DMS53 treated with DMSO at 0.1 percent for 48 hours (cell line): ENCODE data around the gene FUBP1.
"Not testable (repeated sequence)": the region's sequence is repeated elsewhere in the genome, so short reads cannot be mapped to it uniquely, and the experiment has no call there.

ENCODE experiments used
- DNase-seq: peaks from one replicate; lab custom pipeline; 2025; ENCODE audit not compliant: unreplicated experiment; lab: John Stamatoyannopoulos, UW

The FUBP1 gene

GRCh38 chr1:77990629-77991204, 11.8 kb upstream of the FUBP1 start:
- DNase-seq = no peak

DNA sequence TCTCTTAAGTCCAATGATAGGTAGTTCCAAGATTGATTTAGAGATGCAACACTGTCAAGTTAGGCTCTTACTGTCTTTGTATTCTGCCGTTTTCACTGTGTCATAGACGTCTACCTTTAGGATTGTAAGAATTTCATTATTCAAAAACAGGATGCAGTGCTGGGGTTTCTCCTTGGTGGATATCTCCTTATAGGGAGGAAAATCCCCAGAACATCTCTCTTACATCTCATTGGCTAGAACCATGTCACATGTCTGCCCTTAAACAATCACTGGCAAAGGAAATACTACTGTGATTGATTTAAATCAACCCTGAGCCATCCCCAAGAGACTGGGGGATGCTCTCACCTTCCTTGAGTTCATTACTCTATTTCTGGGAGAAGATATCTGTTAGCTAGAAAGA, 10.9 kb upstream of the FUBP1 start:
- DNase-seq = no peak

- DNase-seq = no peak
These were observed 9.0 kb upstream of the FUBP1 start for GRCh38 chr1:77987919-77988318.

- DNase-seq = no peak
These were observed 7.9 kb upstream of the FUBP1 start for GRCh38 chr1:77986810-77987209.

- no peak for DNase-seq
These were observed 5.8 kb upstream of the FUBP1 start for GRCh38 chr1:77984629-77985028.

DNA sequence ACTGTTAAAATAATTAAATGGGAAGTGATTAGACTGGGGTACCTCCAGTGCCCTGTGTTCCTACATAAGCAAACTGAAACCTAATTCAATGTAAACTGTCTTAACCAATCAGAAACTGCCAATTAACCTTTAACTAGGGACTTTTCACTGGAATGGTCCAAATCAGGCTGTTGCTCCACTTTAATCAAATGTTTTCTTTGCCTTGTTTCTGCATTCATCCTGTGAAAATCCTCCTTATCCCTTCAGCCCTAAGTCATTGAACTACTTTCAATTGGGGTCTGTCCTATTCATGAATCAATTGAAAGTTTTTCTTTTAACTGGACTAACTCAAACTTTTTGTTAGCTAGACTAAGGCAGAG, 5.1 kb upstream of the FUBP1 start:
- DNase-seq = no peak

DNA sequence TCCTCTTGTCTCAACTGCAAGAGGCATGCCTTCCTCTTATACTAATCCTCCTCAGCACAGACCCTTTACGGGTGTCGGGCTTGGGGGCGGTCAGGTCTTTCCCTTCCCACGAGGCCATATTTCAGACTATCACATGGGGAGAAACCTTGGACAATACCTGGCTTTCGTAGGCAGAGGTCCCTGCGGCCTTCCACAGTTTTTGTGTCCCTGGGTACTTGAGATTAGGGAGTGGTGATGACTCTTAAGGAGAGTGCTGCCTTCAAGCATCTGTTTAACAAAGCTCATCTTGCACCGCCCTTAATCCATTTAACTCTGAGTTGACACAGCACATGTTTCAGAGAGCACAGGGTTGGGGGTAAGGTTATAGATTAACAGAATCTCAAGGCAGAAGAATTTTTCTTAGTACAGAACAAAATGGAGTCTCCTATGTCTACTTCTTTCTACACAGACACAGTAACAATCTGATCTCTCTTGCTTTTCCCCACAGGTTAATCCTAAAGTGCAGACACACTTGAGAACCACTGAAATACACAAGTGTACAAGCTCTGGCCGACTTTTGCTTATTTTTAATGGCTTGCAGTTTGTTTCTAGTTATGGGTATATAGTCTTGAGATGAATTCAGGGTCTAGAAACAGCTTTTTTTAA, 4.6 kb upstream of the FUBP1 start:
- not testable (repeated sequence) for DNase-seq

GRCh38 chr1:77978293-77978968, 441 bp downstream of the FUBP1 start:
- DNase-seq = peak; percentile 91

GRCh38 chr1:77977989-77978292, 931 bp downstream of the FUBP1 start:
- no peak for DNase-seq

DNA sequence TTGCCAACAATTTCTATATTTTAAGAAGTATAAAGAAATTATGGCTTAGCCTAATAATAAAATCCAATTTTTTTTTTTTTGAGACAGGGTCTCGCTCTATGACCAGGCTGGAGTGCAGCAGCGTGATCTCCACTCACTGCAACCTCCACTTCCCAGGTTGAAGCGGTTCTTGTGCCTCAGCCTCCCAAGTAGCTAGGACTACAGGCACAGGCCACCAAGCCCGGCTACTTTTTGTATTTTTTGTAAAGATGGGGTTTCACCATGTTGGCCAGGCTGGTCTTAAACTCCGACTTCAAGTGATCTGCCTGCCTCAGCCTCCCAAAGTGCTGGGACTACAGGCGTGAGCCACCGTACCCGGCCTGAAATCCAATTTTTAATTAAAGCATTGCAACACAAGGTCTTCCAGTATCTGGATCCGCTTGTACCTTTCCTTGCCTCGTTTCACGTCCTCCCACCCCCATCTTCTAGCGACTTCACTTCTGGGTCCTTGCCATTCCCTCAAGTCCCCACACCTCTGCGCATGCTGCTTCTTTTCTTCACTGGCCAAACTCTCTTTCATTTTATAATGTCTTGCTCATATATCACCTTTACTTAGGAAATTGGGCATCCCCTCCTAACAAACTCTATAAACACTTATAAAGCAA, 2.3 kb downstream of the FUBP1 start:
- no peak for DNase-seq

DNA sequence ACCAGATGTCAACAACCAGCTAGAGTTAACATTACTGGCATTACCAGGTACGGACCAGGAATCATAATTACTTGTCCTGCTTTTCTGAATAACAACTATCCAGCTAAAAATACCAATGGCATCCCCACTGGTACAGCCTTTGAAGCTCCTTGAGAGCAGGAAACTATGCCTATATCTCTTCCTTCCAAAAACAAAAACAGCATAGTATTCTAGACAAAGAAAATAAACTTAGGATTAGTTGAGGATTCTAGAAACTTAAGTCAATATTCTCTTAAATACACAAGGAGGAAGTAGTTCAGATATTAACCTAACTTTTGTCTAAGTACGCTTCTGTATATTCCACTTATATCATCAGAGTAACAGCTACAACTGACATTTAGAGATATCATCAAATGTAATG, 3.0 kb downstream of the FUBP1 start:
- DNase-seq = no peak

DNA sequence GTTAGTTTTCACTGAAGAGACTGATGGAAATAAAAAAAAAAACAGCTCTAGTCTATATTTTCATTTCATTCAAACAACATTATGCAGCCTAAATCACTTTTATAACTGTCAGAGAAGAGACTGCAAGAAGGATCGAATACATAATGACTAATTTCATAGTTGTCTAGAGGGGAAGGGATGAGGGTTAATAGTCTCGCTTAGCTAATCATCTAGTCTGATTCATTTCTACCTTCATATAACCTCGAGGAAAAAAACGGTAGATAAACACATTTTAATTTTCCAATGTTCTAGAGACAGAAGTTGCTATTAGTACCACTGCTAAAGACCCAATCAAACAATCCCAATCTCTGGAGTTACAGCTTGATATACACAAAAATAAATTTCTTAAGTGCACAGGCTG, 3.5 kb downstream of the FUBP1 start:
- DNase-seq = no peak

- DNase-seq = no peak
These were observed 6.8 kb downstream of the FUBP1 start for GRCh38 chr1:77972080-77972479.

DNA sequence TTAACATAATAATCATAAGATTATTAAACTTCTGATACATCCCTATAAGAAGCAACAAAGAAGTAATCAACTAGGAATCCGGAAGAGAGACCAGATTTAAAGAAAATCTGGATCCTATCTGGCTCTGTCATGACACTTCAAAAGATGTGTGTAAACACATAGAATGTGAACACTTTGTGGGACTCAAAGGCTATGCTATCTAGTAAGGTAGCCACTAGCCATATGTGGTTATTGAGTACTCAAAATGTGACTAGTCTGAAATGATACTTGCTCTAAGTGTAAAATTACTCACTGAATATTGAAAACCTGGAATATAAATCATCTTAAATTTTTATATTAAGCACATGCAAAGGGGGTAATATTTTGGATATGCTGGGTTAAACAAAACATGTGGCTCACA, 8.7 kb downstream of the FUBP1 start:
- DNase-seq = no peak

DNA sequence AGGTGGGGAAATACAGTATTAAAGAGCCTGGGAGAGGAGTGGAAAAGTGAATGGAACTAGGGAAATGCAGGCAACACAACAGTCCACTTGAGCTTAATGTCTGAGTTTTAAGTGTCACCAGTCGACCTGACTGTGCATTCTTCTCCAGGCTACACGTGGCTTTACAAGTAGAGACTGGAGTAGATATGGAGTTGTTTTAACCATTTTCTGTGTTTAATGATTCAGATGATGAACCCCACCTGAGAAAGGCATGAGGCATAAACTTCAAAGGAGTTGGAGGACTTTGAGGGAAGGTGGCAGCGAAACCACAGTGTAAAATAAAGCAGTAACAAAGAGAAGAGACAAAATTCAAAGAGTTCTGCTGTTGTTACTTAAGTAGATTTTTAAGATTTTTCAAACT, 12.6 kb downstream of the FUBP1 start:
- DNase-seq = no peak

DNA sequence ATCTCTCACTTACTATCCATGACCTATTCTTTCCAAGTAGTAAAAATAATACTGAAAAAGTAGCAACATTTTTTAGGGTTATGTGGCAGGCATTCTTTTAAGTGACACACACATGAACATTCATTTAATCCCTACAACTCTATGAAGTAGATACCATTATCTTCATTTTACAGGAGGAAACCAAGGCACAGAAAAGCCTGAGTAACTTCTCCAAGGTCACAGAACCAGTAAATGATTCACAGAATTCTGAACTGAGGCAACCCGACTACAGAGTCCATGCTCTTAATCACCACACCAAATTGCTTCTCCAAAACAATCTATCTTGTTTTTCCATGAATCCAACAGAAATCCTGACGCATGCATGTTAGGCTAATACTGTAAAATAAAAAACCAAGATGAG, 17.5 kb downstream of the FUBP1 start:
- no peak for DNase-seq

GRCh38 chr1:77958850-77959249, 20.0 kb downstream of the FUBP1 start:
- DNase-seq = no peak

- DNase-seq = no peak
These were observed 20.5 kb downstream of the FUBP1 start for GRCh38 chr1:77958391-77958790.

- no peak for DNase-seq
These were observed 22.4 kb downstream of the FUBP1 start for GRCh38 chr1:77956464-77956863.

- DNase-seq = no peak
These were observed 23.2 kb downstream of the FUBP1 start for GRCh38 chr1:77955709-77956108.

GRCh38 chr1:77954521-77954920, 24.4 kb downstream of the FUBP1 start:
- DNase-seq = no peak

GRCh38 chr1:77953907-77954306, 25.0 kb downstream of the FUBP1 start:
- no peak for DNase-seq
